GM13977 (cell line): ENCODE measurements around the gene HOXB9.

ENCODE experiments used
- DNase-seq: peaks from one replicate; pipeline ENCODE4 v3.0.0; 2012; ENCODE audit warnings: low spot score
- CTCF ChIP-seq: IDR thresholded peaks from 2 replicates; pipeline ENCODE4 v1.5.1; 2012; ENCODE audit warnings: mild to moderate bottlenecking, control low read depth; ENCODE audit not compliant: insufficient read depth; ENCODE audit errors: extremely low read depth, missing control alignments
- in situ Hi-C: fragments of 300-500 bp; cut with MboI; formaldehyde crosslinking; loops from one replicate; pipeline ENCODE4 v1.12.0; 2022; ENCODE audit warnings: low sequenced_read_pairs, low pct_unique_long_range_greater_than_20kb, mixed read lengths, inconsistent platforms; ENCODE audit not compliant: unreplicated experiment

Gene HOXB9

GRCh38 chr17:48632579-48633265 is 6.6 kb upstream of the HOXB9 start:
- no peak for DNase-seq
- no peak for TF ChIP-seq CTCF
- in situ Hi-C loops = no loop called here

- in situ Hi-C loops = no loop called here
- peak; percentile 4 for TF ChIP-seq CTCF
- DNase-seq = peak; percentile 82
Observed at GRCh38 chr17:48631693-48632578, 5.8 kb upstream of the HOXB9 start.

- in situ Hi-C loops = no loop called here
Observed at GRCh38 chr17:48630925-48631692, 5.0 kb upstream of the HOXB9 start.

GRCh38 chr17:48630009-48630924 is 4.1 kb upstream of the HOXB9 start:
- no peak for TF ChIP-seq CTCF
- in situ Hi-C loops = no loop called here
- no peak for DNase-seq

More at GRCh38 chr17:48630925-48631692, 5.0 kb upstream of the HOXB9 start:
- DNase-seq = no peak
- no peak for TF ChIP-seq CTCF

GRCh38 chr17:48629411-48629759 is 3.2 kb upstream of the HOXB9 start:
- no peak for DNase-seq
- no peak for TF ChIP-seq CTCF
- in situ Hi-C loops = no loop called here
